Measurements from ENCODE around the gene NTN5. TPM values are rescaled to one million over a fixed set of nuclear protein-coding genes. Genes with fewer than 3 reads are reported as not detected.
A peak's percentile ranks its signal among the peaks of the same experiment; 100 is the strongest.

NTN5 gene
- total and polyA plus RNA-seq, 9 of the 15 experiments (the other 6 are each of a cell fraction or from before 2014, with no cell fraction given) = not detected

GRCh38 chr19:48634424-48635262 lies 38.2 kb downstream of the NTN5 start (continued):
- TF ChIP-seq CHD7 (IDR thresholded peaks at IDR 0.05; ENCODE audit: low read depth, low read length) (no peak), CHD4 (IDR thresholded peaks at IDR 0.05; ENCODE audit: insufficient read depth, insufficient replicate concordance, low read depth, low read length, poor library complexity, severe bottlenecking) (peak; percentile 33), RNF2 (IDR thresholded peaks at IDR 0.05) (peak; percentile 93), TBP (optimal IDR thresholded peaks at IDR 0.05; ENCODE audit: low read depth, low read length) (no peak), ZNF780A (CRISPR knock-in tag; IDR thresholded peaks at IDR 0.05) (no peak), HEY1 (CRISPR knock-in tag; IDR thresholded peaks at IDR 0.05; ENCODE audit: borderline replicate concordance) (no peak), ZNF134 (CRISPR knock-in tag; conservative IDR thresholded peaks at IDR 0.05) (no peak), NCOA1 (IDR thresholded peaks at IDR 0.05; ENCODE audit: low read depth) (peak; percentile 93), ZBTB34 (CRISPR knock-in tag; IDR thresholded peaks at IDR 0.05) (no peak), SREBF1 (IDR thresholded peaks at IDR 0.05; ENCODE audit: borderline replicate concordance, low read depth, low read length) (no peak), ETV1 (tag; conservative IDR thresholded peaks at IDR 0.05; ENCODE audit: low read depth) (peak; percentile 57; the same call in 1 of the 2 replicates), SMAD2 (IDR thresholded peaks at IDR 0.05; ENCODE audit: low read depth, low read length) (no peak), YY1 (IDR thresholded peaks at IDR 0.05; ENCODE audit: borderline replicate concordance in 1 of 3, control insufficient read depth in 1 of 3, extremely low read depth in 1 of 3, insufficient read depth in 3 of 3, insufficient read length in 1 of 3, insufficient replicate concordance in 2 of 3, low read depth in 1 of 3, low read length in 2 of 3) (peak in 2 of 3 experiments; percentile 32 to 54)
